HepG2 (cell line): ENCODE measurements around the gene SPATA46. TPM values are rescaled to one million over a fixed set of nuclear protein-coding genes. Genes with fewer than 3 reads are reported as not detected.

ENCODE experiments used
- EEA1 ChIP-seq: sonication (generic); formaldehyde crosslinking; IDR thresholded peaks from 2 replicates; pipeline ENCODE4 v1.5.1; 2020; ENCODE audit warnings: mild to moderate bottlenecking, missing genetic modification reagents, borderline replicate concordance
- HMG20B ChIP-seq: conservative IDR thresholded peaks from 2 replicates; pipeline ENCODE4 v1.6.1; 2016; ENCODE audit warnings: missing genetic modification reagents, missing compliant biosample characterization
- HOXA9 ChIP-seq: sonication (generic); formaldehyde crosslinking; IDR thresholded peaks from 2 replicates; pipeline ENCODE4 v1.8.1; 2022; ENCODE audit warnings: missing genetic modification reagents, mild to moderate bottlenecking, moderate library complexity, borderline replicate concordance
- JARID2 ChIP-seq: sonication (generic); formaldehyde crosslinking; IDR thresholded peaks from 2 replicates; pipeline ENCODE4 v1.8.1; 2023; ENCODE audit warnings: missing genetic modification reagents, inconsistent platforms; ENCODE audit not compliant: insufficient replicate concordance
- SNAPC2 ChIP-seq: sonication (generic); formaldehyde crosslinking; IDR thresholded peaks from 2 replicates; pipeline ENCODE4 v1.8.1; 2022; ENCODE audit warnings: mild to moderate bottlenecking, missing genetic modification reagents
- TCF12 ChIP-seq, 2 experiments: fragments of 450-650 bp in 1 of 2; sonication (generic) in 1 of 2; formaldehyde crosslinking in 1 of 2; IDR thresholded peaks; 2 replicates each; pipeline versions ENCODE4 v1.6.1 to v1.8.0; 2017 to 2022; ENCODE audit warnings: antibody characterized with exemption in 1 of 2, mild to moderate bottlenecking in 1 of 2, missing genetic modification reagents in 1 of 2, moderate library complexity in 1 of 2
- TSC22D2 ChIP-seq: sonication (generic); formaldehyde crosslinking; IDR thresholded peaks from 2 replicates; pipeline ENCODE4 v1.5.1; 2020; ENCODE audit warnings: missing genetic modification reagents, mild to moderate bottlenecking, borderline replicate concordance
- ZNF263 ChIP-seq: sonication (generic); formaldehyde crosslinking; IDR thresholded peaks from 2 replicates; pipeline ENCODE4 v1.4.0; 2020; ENCODE audit warnings: missing genetic modification reagents
- polyA plus RNA-seq, 8 experiments: library from polyadenylated mRNA; depleted of rRNA in 3 of 8; stranded (reverse) in 7 of 8; unstranded in 1 of 8; fragments of >200 nt; fragmentation: Illumina TruSeq in 4 of 8; extraction: Trizol in 4 of 8; gene quantifications; 2 replicates each; pipeline versions ENCODE4 v1.2.1 to v1.2.3, GENCODE V29; 2011 to 2016; ENCODE audit warnings: low read depth in 4 of 8, missing spikeins in 1 of 8, mixed read lengths in 1 of 8; ENCODE audit not compliant: insufficient read depth in 1 of 8
- total RNA-seq, 5 experiments: library from RNA; depleted of rRNA; stranded (reverse); fragments of >200 nt; fragmentation: Illumina TruSeq; extraction: Trizol; gene quantifications; 2 replicates each; pipeline ENCODE4 v1.2.3, GENCODE V29; 2016; ENCODE audit warnings: low read depth in 1 of 5
- TF ChIP-seq, protein P1 (sequence below): sonication (generic); formaldehyde crosslinking; IDR thresholded peaks from 2 replicates; pipeline ENCODE4 v1.9.0; 2021; ENCODE audit warnings: missing genetic modification reagents, borderline replicate concordance
- TF ChIP-seq, protein P2 (sequence below): IDR thresholded peaks from 2 replicates; pipeline ENCODE4 v1.6.1; 2016; ENCODE audit warnings: low read depth
- TF ChIP-seq, protein P3 (sequence below): sonication (generic); formaldehyde crosslinking; IDR thresholded peaks from 2 replicates; pipeline ENCODE4 v1.4.0; 2020; ENCODE audit warnings: missing genetic modification reagents, borderline replicate concordance
- TF ChIP-seq, protein P4 (sequence below), 2 experiments: fragments of 450-650 bp in 1 of 2; sonication (generic) in 1 of 2; formaldehyde crosslinking; IDR thresholded peaks; 2 replicates each; pipeline versions ENCODE4 v1.5.0 to v1.8.0; 2020 to 2022; ENCODE audit warnings: mild to moderate bottlenecking in 1 of 2, missing genetic modification reagents in 1 of 2
- TF ChIP-seq, protein P5 (sequence below), 2 experiments: sonication (generic) in 1 of 2; formaldehyde crosslinking in 1 of 2; IDR thresholded peaks; 2 replicates each; pipeline versions ENCODE4 v1.5.1 to v1.6.1; 2011 to 2020; ENCODE audit warnings: borderline replicate concordance in 1 of 2, low read depth in 1 of 2, low read length in 1 of 2, mild to moderate bottlenecking in 1 of 2, missing genetic modification reagents in 1 of 2, moderate library complexity in 1 of 2

Gene SPATA46
- total and polyA plus RNA-seq, 2 of the 13 experiments (the other 11 are each of a cell fraction or from before 2014, with no cell fraction given), result not detected

DNA sequence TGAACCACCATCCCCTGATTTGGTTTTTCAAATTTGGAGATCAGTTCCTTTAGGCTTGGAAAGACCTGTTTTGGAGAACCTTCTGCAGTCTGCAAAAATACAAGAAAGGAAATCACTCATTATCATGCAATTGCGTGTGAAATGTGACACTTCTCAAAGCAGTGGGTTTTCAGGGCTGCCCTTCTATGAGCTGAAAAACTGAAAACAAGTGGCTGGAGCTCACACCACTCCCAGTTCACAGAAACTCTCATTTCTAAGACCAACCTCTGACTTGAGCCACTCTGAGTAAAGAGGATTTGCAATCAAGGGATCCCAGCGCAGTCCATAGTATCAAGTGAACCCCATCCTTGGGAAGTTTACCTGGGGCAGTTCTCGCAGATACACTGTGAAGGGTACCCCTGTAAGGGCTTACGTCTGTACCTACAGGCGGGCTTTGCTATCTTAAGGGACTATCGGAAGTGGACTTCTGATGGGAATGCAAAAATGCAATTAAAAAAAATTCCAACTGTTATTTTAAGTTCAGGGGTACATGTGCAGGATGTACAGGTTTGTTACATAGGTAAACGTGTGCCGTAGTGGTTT is 22.4 kb upstream of the SPATA46 start (continued):
- TF ChIP-seq, protein P1, sequence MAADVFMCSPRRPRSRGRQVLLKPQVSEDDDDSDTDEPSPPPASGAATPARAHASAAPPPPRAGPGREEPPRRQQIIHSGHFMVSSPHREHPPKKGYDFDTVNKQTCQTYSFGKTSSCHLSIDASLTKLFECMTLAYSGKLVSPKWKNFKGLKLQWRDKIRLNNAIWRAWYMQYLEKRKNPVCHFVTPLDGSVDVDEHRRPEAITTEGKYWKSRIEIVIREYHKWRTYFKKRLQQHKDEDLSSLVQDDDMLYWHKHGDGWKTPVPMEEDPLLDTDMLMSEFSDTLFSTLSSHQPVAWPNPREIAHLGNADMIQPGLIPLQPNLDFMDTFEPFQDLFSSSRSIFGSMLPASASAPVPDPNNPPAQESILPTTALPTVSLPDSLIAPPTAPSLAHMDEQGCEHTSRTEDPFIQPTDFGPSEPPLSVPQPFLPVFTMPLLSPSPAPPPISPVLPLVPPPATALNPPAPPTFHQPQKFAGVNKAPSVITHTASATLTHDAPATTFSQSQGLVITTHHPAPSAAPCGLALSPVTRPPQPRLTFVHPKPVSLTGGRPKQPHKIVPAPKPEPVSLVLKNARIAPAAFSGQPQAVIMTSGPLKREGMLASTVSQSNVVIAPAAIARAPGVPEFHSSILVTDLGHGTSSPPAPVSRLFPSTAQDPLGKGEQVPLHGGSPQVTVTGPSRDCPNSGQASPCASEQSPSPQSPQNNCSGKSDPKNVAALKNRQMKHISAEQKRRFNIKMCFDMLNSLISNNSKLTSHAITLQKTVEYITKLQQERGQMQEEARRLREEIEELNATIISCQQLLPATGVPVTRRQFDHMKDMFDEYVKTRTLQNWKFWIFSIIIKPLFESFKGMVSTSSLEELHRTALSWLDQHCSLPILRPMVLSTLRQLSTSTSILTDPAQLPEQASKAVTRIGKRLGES (CRISPR knock-in tag), result no peak
- no peak for TF ChIP-seq JARID2
- TF ChIP-seq, protein P2, sequence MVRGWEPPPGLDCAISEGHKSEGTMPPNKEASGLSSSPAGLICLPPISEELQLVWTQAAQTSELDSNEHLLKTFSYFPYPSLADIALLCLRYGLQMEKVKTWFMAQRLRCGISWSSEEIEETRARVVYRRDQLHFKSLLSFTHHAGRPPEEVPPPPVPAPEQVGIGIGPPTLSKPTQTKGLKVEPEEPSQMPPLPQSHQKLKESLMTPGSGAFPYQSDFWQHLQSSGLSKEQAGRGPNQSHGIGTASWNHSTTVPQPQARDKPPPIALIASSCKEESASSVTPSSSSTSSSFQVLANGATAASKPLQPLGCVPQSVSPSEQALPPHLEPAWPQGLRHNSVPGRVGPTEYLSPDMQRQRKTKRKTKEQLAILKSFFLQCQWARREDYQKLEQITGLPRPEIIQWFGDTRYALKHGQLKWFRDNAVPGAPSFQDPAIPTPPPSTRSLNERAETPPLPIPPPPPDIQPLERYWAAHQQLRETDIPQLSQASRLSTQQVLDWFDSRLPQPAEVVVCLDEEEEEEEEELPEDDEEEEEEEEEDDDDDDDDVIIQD, result no peak
- TF ChIP-seq ZNF263 (CRISPR knock-in tag), result no peak
- no peak for TF ChIP-seq EEA1 (CRISPR knock-in tag)
- no peak for TF ChIP-seq HMG20B (CRISPR knock-in tag)
- no peak for TF ChIP-seq SNAPC2
- TF ChIP-seq, protein P3, sequence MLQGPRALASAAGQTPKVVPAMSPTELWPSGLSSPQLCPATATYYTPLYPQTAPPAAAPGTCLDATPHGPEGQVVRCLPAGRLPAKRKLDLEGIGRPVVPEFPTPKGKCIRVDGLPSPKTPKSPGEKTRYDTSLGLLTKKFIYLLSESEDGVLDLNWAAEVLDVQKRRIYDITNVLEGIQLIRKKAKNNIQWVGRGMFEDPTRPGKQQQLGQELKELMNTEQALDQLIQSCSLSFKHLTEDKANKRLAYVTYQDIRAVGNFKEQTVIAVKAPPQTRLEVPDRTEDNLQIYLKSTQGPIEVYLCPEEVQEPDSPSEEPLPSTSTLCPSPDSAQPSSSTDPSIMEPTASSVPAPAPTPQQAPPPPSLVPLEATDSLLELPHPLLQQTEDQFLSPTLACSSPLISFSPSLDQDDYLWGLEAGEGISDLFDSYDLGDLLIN (CRISPR knock-in tag), result no peak
- TF ChIP-seq, protein P4, sequence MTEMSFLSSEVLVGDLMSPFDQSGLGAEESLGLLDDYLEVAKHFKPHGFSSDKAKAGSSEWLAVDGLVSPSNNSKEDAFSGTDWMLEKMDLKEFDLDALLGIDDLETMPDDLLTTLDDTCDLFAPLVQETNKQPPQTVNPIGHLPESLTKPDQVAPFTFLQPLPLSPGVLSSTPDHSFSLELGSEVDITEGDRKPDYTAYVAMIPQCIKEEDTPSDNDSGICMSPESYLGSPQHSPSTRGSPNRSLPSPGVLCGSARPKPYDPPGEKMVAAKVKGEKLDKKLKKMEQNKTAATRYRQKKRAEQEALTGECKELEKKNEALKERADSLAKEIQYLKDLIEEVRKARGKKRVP (CRISPR knock-in tag; IDR thresholded peaks at IDR 0.05), result no peak
- no peak for TF ChIP-seq TSC22D2 (CRISPR knock-in tag)
- TF ChIP-seq, protein P5, sequence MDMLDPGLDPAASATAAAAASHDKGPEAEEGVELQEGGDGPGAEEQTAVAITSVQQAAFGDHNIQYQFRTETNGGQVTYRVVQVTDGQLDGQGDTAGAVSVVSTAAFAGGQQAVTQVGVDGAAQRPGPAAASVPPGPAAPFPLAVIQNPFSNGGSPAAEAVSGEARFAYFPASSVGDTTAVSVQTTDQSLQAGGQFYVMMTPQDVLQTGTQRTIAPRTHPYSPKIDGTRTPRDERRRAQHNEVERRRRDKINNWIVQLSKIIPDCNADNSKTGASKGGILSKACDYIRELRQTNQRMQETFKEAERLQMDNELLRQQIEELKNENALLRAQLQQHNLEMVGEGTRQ (IDR thresholded peaks at IDR 0.05; ENCODE audit: low read depth, low read length), result no peak
- TF ChIP-seq, protein P5 (CRISPR knock-in tag; IDR thresholded peaks at IDR 0.05; ENCODE audit: borderline replicate concordance), result no peak
- no peak for TF ChIP-seq HOXA9
- no peak for TF ChIP-seq TCF12 (IDR thresholded peaks at IDR 0.05)
- TF ChIP-seq TCF12 (CRISPR knock-in tag; IDR thresholded peaks at IDR 0.05), result no peak
